ENCODE results near the gene CELF4. TPM values are rescaled to one million over a fixed set of nuclear protein-coding genes. Genes with fewer than 3 reads are reported as not detected.
A peak's percentile ranks its signal among the peaks of the same experiment; 100 is the strongest.

CELF4 gene
- polyA plus RNA-seq, 1 donor (not counting 4 experiments of a cell fraction or from before 2014, with no cell fraction given): not detected

DNA sequence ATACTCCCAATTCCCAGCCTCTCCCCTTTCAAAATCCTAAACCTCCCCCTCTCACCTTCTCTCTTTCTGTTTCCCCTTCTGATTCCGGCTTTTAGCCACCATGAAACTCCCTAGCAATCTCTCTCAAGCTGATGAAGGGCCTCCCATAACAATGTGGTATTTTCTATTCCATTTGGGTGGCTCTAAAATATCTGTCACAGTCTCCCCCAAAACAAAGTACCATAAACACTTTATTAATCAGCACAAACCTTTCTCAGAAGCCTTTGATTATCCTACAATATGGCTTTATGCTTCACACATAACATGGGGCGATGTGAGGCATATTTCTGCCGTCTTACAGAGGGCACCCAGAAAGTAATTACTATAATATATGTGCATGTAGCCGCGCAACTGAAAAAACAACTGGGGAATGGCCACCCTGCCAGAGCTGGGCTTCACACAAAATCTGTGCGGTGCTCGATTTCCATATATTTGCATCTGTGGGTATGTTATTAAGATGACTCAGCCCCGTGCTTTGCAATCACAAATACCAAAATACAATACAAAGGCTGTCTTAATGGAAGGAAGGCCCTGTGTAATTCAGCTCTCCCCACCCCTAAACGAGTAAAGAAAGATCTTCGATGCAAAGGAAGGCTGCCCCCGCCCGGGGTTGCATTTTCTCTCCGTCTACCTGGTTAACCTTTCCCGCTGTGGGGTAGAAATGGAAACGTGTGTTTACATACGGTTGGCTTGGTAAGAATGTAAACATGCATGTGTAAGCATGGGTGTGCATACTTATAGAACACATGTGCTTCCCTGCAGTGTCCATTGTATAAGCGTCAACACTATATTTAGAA is 81.4 kb downstream of the CELF4 start:
- FAIRE-seq: no peak
- peaks cover 30% of the 10 kb centered on the region for H3K27me3 ChIP-seq (ENCODE audit: control insufficient read depth, extremely low read depth, insufficient read depth, low read length)

DNA sequence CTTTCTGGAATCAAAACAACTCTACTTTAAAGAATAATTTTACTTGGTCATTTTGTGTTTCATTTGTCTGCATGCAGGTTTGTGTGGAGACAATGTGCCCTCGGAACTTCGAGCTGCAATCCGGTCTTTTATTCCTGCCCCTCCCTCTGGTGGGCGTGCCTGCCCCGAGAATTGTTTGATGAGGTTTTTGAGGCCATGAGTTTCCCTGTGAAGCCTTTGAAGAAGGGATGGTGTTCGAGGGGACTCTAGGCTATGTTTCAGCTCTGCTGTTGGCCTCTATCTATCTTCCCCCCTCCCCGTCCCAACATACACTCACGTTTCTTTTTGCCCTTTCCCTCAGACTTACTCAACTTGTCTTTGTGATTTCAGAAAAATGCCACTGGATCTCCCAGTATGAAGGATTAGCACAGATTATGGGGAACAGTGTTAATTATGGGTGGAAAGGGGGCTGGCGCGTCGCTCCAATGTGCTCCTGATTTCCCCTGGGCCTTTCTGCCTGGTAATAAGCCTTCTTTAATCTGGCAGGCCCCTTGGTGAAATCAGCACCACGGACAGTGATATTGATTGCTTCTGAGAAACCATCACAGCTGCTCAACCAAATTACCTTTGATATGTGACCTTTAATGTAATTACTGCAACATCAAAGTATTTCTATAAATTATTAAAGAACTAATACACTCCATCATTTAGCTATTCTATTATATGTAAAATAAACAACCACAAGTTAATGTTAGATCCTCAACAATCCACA is 82.2 kb downstream of the CELF4 start:
- Histone ChIP-seq H3K36me3 (ENCODE audit: control insufficient read depth in 2 of 2, extremely low read depth in 1 of 2, insufficient read depth in 2 of 2, low read length in 2 of 2) (no peaks in the 10 kb centered on the region), H3K9me1 (ENCODE audit: control insufficient read depth, extremely low read depth, insufficient read depth, low read length) (no peaks in the 10 kb centered on the region), H3K9me3 (ENCODE audit: control insufficient read depth, low read depth, low read length) (no peaks in the 10 kb centered on the region), H4K20me1 (ENCODE audit: control insufficient read depth, extremely low read depth, insufficient read depth, low read length) (no peaks in the 10 kb centered on the region), H3K4me1 (ENCODE audit: control insufficient read depth, extremely low read depth, insufficient read depth, low read length) (no peaks in the 10 kb centered on the region), H3K27me3 (ENCODE audit: control insufficient read depth, extremely low read depth, insufficient read depth, low read length) (peaks cover 30% of the 10 kb centered on the region), H3K4me3 (ENCODE audit: control insufficient read depth in 2 of 3, extremely low read depth in 1 of 3, insufficient read depth in 2 of 3, low read depth in 1 of 3, low read length in 3 of 3) (no peak overlapping the region), H3K79me2 (ENCODE audit: control insufficient read depth, insufficient read depth, low read length) (no peaks in the 10 kb centered on the region), H3K4me2 (ENCODE audit: control insufficient read depth, extremely low read depth, insufficient read depth, low read depth, low read length) (no peak overlapping the region), H3K27ac (ENCODE audit: control insufficient read depth, insufficient read depth, low read length) (no peak overlapping the region), H2AFZ (ENCODE audit: control insufficient read depth, low read length) (no peak overlapping the region), H3K9ac (ENCODE audit: control insufficient read depth, extremely low read depth, insufficient read depth, low read length) (no peak overlapping the region)
- TF ChIP-seq EZH2 (IDR thresholded peaks at IDR 0.05; ENCODE audit: low read length): peak; percentile 27
- TF ChIP-seq, protein P1, sequence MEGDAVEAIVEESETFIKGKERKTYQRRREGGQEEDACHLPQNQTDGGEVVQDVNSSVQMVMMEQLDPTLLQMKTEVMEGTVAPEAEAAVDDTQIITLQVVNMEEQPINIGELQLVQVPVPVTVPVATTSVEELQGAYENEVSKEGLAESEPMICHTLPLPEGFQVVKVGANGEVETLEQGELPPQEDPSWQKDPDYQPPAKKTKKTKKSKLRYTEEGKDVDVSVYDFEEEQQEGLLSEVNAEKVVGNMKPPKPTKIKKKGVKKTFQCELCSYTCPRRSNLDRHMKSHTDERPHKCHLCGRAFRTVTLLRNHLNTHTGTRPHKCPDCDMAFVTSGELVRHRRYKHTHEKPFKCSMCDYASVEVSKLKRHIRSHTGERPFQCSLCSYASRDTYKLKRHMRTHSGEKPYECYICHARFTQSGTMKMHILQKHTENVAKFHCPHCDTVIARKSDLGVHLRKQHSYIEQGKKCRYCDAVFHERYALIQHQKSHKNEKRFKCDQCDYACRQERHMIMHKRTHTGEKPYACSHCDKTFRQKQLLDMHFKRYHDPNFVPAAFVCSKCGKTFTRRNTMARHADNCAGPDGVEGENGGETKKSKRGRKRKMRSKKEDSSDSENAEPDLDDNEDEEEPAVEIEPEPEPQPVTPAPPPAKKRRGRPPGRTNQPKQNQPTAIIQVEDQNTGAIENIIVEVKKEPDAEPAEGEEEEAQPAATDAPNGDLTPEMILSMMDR (optimal IDR thresholded peaks at IDR 0.05 in 1 of 3, IDR thresholded peaks at IDR 0.05 in 1 of 3, conservative IDR thresholded peaks at IDR 0.05 in 1 of 3; ENCODE audit: extremely low read depth in 1 of 3, insufficient read depth in 2 of 3, low read length in 3 of 3): no peak
- FAIRE-seq: no peak
- dilution Hi-C loops (cut with MboI; ENCODE audit: extremely low pct_ligation_motif_present, low sequenced_read_pairs): no loop called here
- no peak for DNase-seq (ENCODE audit: low read depth, low spot score)

More for the DNA sequence above, 81.4 kb downstream of the CELF4 start:
- no peak for DNase-seq (ENCODE audit: low read depth, low spot score)
- TF ChIP-seq EZH2 (IDR thresholded peaks at IDR 0.05; ENCODE audit: low read length): no peak
- TF ChIP-seq, protein P1 (optimal IDR thresholded peaks at IDR 0.05 in 1 of 3, IDR thresholded peaks at IDR 0.05 in 1 of 3, conservative IDR thresholded peaks at IDR 0.05 in 1 of 3; ENCODE audit: extremely low read depth in 1 of 3, insufficient read depth in 2 of 3, low read length in 3 of 3): no peak
- Histone ChIP-seq H3K79me2 (ENCODE audit: control insufficient read depth, insufficient read depth, low read length) (no peaks in the 10 kb centered on the region), H3K9me1 (ENCODE audit: control insufficient read depth, extremely low read depth, insufficient read depth, low read length) (no peaks in the 10 kb centered on the region), H3K36me3 (ENCODE audit: control insufficient read depth in 2 of 2, extremely low read depth in 1 of 2, insufficient read depth in 2 of 2, low read length in 2 of 2) (no peaks in the 10 kb centered on the region), H3K9ac (ENCODE audit: control insufficient read depth, extremely low read depth, insufficient read depth, low read length) (no peak overlapping the region), H3K4me3 (ENCODE audit: control insufficient read depth in 2 of 3, extremely low read depth in 1 of 3, insufficient read depth in 2 of 3, low read depth in 1 of 3, low read length in 3 of 3) (no peak overlapping the region), H3K4me2 (ENCODE audit: control insufficient read depth, extremely low read depth, insufficient read depth, low read depth, low read length) (no peak overlapping the region), H4K20me1 (ENCODE audit: control insufficient read depth, extremely low read depth, insufficient read depth, low read length) (no peaks in the 10 kb centered on the region), H3K27ac (ENCODE audit: control insufficient read depth, insufficient read depth, low read length) (no peak overlapping the region), H3K9me3 (ENCODE audit: control insufficient read depth, low read depth, low read length) (no peaks in the 10 kb centered on the region), H2AFZ (ENCODE audit: control insufficient read depth, low read length) (no peak overlapping the region), H3K4me1 (ENCODE audit: control insufficient read depth, extremely low read depth, insufficient read depth, low read length) (no peaks in the 10 kb centered on the region)
- dilution Hi-C loops (cut with MboI; ENCODE audit: extremely low pct_ligation_motif_present, low sequenced_read_pairs): no loop called here

Measured in keratinocyte (primary cell).